ENCODE results near the gene TIGAR. TPM values are rescaled to one million over a fixed set of nuclear protein-coding genes. Genes with fewer than 3 reads are reported as not detected.

Gene TIGAR
- 20.4 and 23.5 TPM in 2 replicates for total RNA-seq

GRCh38 chr12:4320853-4321701 lies at the start of gene TIGAR:
Gene TIGAR, plus strand, starts transcription at chr12:4321213. Its CDS starts 59 bp downstream, at chr12:4321272.

GRCh38 chr12:4273652-4274395 lies 47.2 kb upstream of the TIGAR start, which contains the start of gene CCND2:
Gene CCND2, plus strand, starts transcription at chr12:4273762. Its CDS starts 279 bp downstream, at chr12:4274041.

GRCh38 chr12:4379405-4379804 lies 58.4 kb downstream of the TIGAR start, which contains the start of gene FGF23:
Gene FGF23, minus strand, starts transcription at chr12:4379712. Its CDS starts 130 bp downstream, at chr12:4379582.

Other genes starting within 250 kb of the TIGAR start
- 31.0 and 57.6 TPM in 2 replicates for gene CCND2, start 47.5 kb upstream of the TIGAR start, total RNA-seq
- gene FGF23, start 58.5 kb downstream of the TIGAR start, total RNA-seq, result not detected in 2 replicates
- gene FGF6, start 124.6 kb downstream of the TIGAR start, total RNA-seq, result not detected in 2 replicates
- gene RAD51AP1, start 217.7 kb downstream of the TIGAR start, total RNA-seq, result 27.8 and 28.1 TPM in 2 replicates
- 24.2 and 30.4 TPM in 2 replicates for gene DYRK4, start 241.0 kb downstream of the TIGAR start, total RNA-seq